Gastroesophageal sphincter (tissue), 3 donors: ENCODE data around the gene IL17RA.

Experiments
- CTCF ChIP-seq, 4 experiments: fragments of 200-600 bp in 2 of 4; fragments of 450-650 bp in 2 of 4; sonication (generic) in 1 of 4; IDR thresholded peaks; one replicate each; pipeline ENCODE4 v1.5.1; 2017 to 2019; ENCODE audit warnings: antibody characterized with exemption in 4 of 4, mild to moderate bottlenecking in 2 of 4, moderate library complexity in 2 of 4
- POLR2A ChIP-seq, 2 donors: fragments of 450-650 bp; IDR thresholded peaks; one replicate each; pipeline ENCODE4 v1.6.1; 2017; ENCODE audit warnings: antibody characterized with exemption in 2 of 2, mild to moderate bottlenecking in 2 of 2, moderate library complexity in 1 of 2

GRCh38 chr22:17131686-17132085, 46.9 kb downstream of the IL17RA start:
- TF ChIP-seq CTCF (IDR thresholded peaks at IDR 0.05), result no peak
- no peak for TF ChIP-seq POLR2A (IDR thresholded peaks at IDR 0.05)
